Measurements from ENCODE around the gene SORT1.

The SORT1 gene

GRCh38 chr1:109370712-109371340, 26.9 kb downstream of the SORT1 start:
- no peak for DNase-seq (ENCODE audit: low read depth)
- H3K4me3 ChIP-seq (ENCODE audit: low read depth, low read length) = no peak overlapping the region
- no peak for TF ChIP-seq CTCF (IDR thresholded peaks at IDR 0.05; ENCODE audit: low read depth, low read length, missing control alignments)

- DNase-seq (ENCODE audit: low read depth) = no peak
- TF ChIP-seq CTCF (IDR thresholded peaks at IDR 0.05; ENCODE audit: low read depth, low read length, missing control alignments) = no peak
- H3K4me3 ChIP-seq (ENCODE audit: low read depth, low read length) = no peak overlapping the region
Observed at GRCh38 chr1:109369167-109369746, 28.5 kb downstream of the SORT1 start.

GRCh38 chr1:109368464-109368863, 29.3 kb downstream of the SORT1 start:
- no peak for DNase-seq (ENCODE audit: low read depth)
- no peak for TF ChIP-seq CTCF (IDR thresholded peaks at IDR 0.05; ENCODE audit: low read depth, low read length, missing control alignments)
- H3K4me3 ChIP-seq (ENCODE audit: low read depth, low read length) = no peak overlapping the region

- H3K4me3 ChIP-seq (ENCODE audit: low read depth, low read length) = no peak overlapping the region
- no peak for TF ChIP-seq CTCF (IDR thresholded peaks at IDR 0.05; ENCODE audit: low read depth, low read length, missing control alignments)
- DNase-seq (ENCODE audit: low read depth) = no peak
Observed at GRCh38 chr1:109367626-109368025, 30.1 kb downstream of the SORT1 start.

- TF ChIP-seq CTCF (IDR thresholded peaks at IDR 0.05; ENCODE audit: low read depth, low read length, missing control alignments) = no peak
- DNase-seq (ENCODE audit: low read depth) = no peak
- H3K4me3 ChIP-seq (ENCODE audit: low read depth, low read length) = no peak overlapping the region
Observed at GRCh38 chr1:109365642-109366204, 32.0 kb downstream of the SORT1 start.

GRCh38 chr1:109361649-109362048, 36.1 kb downstream of the SORT1 start:
- TF ChIP-seq CTCF (IDR thresholded peaks at IDR 0.05; ENCODE audit: low read depth, low read length, missing control alignments) = no peak
- no peak overlapping the region for H3K4me3 ChIP-seq (ENCODE audit: low read depth, low read length)
- DNase-seq (ENCODE audit: low read depth) = no peak

- no peak for DNase-seq (ENCODE audit: low read depth)
- no peak overlapping the region for H3K4me3 ChIP-seq (ENCODE audit: low read depth, low read length)
- no peak for TF ChIP-seq CTCF (IDR thresholded peaks at IDR 0.05; ENCODE audit: low read depth, low read length, missing control alignments)
Observed at GRCh38 chr1:109361069-109361468, 36.6 kb downstream of the SORT1 start.

All from GM12864 (cell line).